Heart right ventricle (tissue), 16 donors: ENCODE measurements around the gene PGM5. TPM values are rescaled to one million over a fixed set of nuclear protein-coding genes. Genes with fewer than 3 reads are reported as not detected.

Experiments used
- ATAC-seq, 8 donors: fragments of 200-7000 bp; cut with Tn5 transposase; one replicate each; pipeline ENCODE4 v1.9.1; 2020; ENCODE audit warnings: mild to moderate bottlenecking in 8 of 8, moderate library complexity in 8 of 8, moderate number of reproducible peaks in 1 of 8
- DNase-seq, 2 donors: peaks; one replicate each; pipeline ENCODE4 v3.0.0-alpha.2; 2020
- H3K27ac ChIP-seq, 10 donors: fragments of 200-600 bp; sonication (generic) in 2 of 10; one replicate each; pipeline versions ENCODE4 v1.5.0 to v1.8.0; 2020 to 2022; ENCODE audit warnings: mild to moderate bottlenecking in 3 of 10
- H3K27me3 ChIP-seq, 7 donors: fragments of 200-600 bp; one replicate each; pipeline ENCODE4 v1.8.0; 2021 to 2022; ENCODE audit warnings: mild to moderate bottlenecking in 2 of 7
- H3K36me3 ChIP-seq, 9 donors: fragments of 200-600 bp; sonication (generic) in 1 of 9; one replicate each; pipeline versions ENCODE4 v1.5.0 to v1.8.0; 2020 to 2022; ENCODE audit warnings: mild to moderate bottlenecking in 2 of 9
- H3K4me1 ChIP-seq, 9 donors: fragments of 200-600 bp; sonication (generic) in 1 of 9; one replicate each; pipeline versions ENCODE4 v1.5.0 to v1.8.0; 2020 to 2022; ENCODE audit warnings: mild to moderate bottlenecking in 4 of 9
- H3K4me3 ChIP-seq, 10 donors: fragments of 200-600 bp; sonication (generic) in 2 of 10; one replicate each; pipeline versions ENCODE4 v1.5.0 to v1.8.0; 2020 to 2022; ENCODE audit warnings: mild to moderate bottlenecking in 7 of 10, moderate library complexity in 2 of 10
- H3K9me3 ChIP-seq, 11 donors: fragments of 200-600 bp in 10 of 11; sonication (generic) in 2 of 11; one replicate each; pipeline versions ENCODE4 v1.5.0 to v1.8.0; 2013 to 2022; ENCODE audit warnings: mild to moderate bottlenecking in 2 of 11, control low read depth in 1 of 11, moderate library complexity in 1 of 11
- CTCF ChIP-seq, 9 donors: fragments of 200-600 bp; sonication (generic) in 2 of 9; IDR thresholded peaks; one replicate each; pipeline versions ENCODE4 v1.5.0 to v1.8.0; 2021 to 2022; ENCODE audit warnings: antibody characterized with exemption in 9 of 9, mild to moderate bottlenecking in 5 of 9, moderate library complexity in 1 of 9
- WGBS, 2 donors: extraction: QIAGEN DNeasy Blood & Tissue Kit; methylation state at CpG; one replicate each; pipeline ENCODE4 v1.1.7; 2013; ENCODE audit warnings: inconsistent platforms in 1 of 2; 5-methylcytosine and 5-hydroxymethylcytosine counted together
- intact Hi-C, 10 donors: fragments of 100-400 bp; cut with DNase I; formaldehyde crosslinking; loops; one replicate each; pipeline versions ENCODE4 v1.11.1 to v1.14.2; 2022
- polyA plus RNA-seq, 2 donors: library from polyadenylated mRNA; stranded (reverse); fragments of 200-250 nt; gene quantifications; one replicate each; pipeline ENCODE4 v1.2.3, GENCODE V29; 2013
- total RNA-seq, 10 donors: library from RNA; stranded (reverse); fragmentation: NEBNext Ultra II Directional in 3 of 10; extraction: Animal tissue kit (Norgen Biotek cat#: 25700) in 3 of 10; gene quantifications; one replicate each; pipeline versions ENCODE4 v1.2.1 to v1.2.4, GENCODE V29; 2021 to 2023
- donor health status: Arrhythmogenic right ventricular cardiomyopathy.
- donor health status: ischemic (EF 13 %, LVEDD 7.1; RV severe dilation, severe dysfunction).
- donor health status: healthy with polysubstance abuse.
- donor health status: DM: no; HTN: yes; CAD: no.
- donor health status: DM: no; HTN: no; CAD: no.
- donor health status: ischemic (EF 25% LVEDD 6.9; RV normal size, moderate dysfunction).
- donor health status: ischemic (EF 25% LVEDD 5.7; RV mildly dilated, moderate dysfunction).
- donor health status: healthy.
- donor health status: DM: yes; HTN: yes; CAD: no.
- donor health status: Ischemic cardiomyopathy.
- donor health status: ischemic (EF 35%, LVEDD 5.7; RV mildly dilated, moderate dysfunction).
- donor health status: nonischemic (EF 11% LVEDD 7.7; RV severe dilation, severe dysfunction).
- donor health status: DM: yes; HTN: yes; CAD: no.
- donor health status: PGD.
- donor health status: ischemic (EF 29% LVEDD 5.4; RV normal size, mild dysfunction).
- donor health status: nonischemic (EF 23%, LVEDD 6.1; RV moderate dilation, normal function).

PGM5 gene
- total and polyA plus RNA-seq, 12 donors, result 26.8 to 245 (median 175) TPM

DNA sequence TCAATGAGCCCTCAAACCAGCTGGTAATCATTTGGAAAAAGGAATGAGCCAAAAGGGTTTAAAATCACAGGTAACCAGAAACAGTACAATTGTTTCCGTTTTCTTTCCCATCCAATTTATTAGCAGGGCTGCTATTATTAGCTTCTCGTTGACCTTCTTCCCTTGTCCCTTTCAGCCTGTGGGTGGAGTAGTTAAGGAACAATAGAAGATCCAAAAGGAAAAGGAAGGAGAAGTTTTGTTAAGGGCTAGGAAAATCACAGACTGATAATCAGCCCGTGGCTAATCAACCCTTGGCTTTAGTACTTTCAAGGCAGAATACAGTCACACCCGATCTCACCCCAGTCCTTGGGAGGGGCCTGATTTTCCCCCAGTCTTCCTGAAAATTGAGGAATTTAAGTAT is 145.9 kb downstream of the PGM5 start:
- Histone ChIP-seq H3K27me3 (no peaks in the 10 kb centered on the region), H3K4me3 (no peak overlapping the region), H3K36me3 (peaks cover 0 to 68% (median 6%) of the 10 kb centered on the region in 9 donors), H3K4me1 (peaks cover 11 to 86% (median 56%) of the 10 kb centered on the region in 9 donors), H3K9me3 (no peaks in the 10 kb centered on the region), H3K27ac (peak overlapping the region; percentile 30 to 89 (median 74))
- DNase-seq (no peak), ATAC-seq (peak in 6 of 8 donors; percentile 33 to 62 (median 40))
- peak in 1 of 9 donors; percentile 12 for TF ChIP-seq CTCF (IDR thresholded peaks at IDR 0.05)
- 23 to 30% methylated on average over 4 of the region's 4 CpGs for WGBS, 2 donors
- intact Hi-C loops, result loop anchor here in 4 of 10 donors (5.0 to 10.0 kb wide), 3 partner anchors 40 to 147 kb away; partner anchors contain the start of gene PGM5 (in 3 of the 4)

DNA sequence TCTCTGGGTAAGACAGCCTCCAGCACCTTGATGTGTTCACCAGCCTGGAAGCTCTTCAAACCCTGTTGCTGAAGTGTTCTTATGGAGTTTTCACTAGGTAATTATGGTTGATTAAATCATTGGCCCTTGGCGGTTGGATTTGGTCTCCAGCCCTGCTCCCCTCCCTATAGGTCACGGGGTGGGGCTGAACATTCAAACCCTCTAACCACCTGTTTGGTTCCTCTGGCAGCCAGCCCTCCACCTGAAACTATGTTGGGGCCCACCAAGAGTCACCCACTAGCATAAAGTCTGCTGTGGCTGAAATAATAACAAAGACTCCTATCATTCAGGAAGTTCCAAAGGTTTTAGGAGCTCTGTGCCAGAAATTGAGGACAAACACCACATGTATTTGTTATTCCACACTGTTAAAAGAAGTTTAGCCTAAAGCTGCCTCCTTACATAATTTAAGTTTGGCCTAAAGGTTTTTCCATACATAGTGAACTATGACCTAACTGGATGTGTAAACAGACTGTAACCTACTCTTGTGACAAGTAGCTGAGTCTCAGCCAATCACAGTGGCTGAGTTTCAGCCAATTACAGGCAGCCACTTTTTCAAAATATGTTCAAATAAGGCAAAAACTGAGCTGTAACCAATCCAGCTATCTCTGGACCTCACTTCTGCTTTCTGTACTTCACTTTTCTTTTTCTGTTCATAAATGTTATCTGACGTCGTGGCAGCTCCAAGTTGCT is 149.4 kb downstream of the PGM5 start:
- Histone ChIP-seq H3K4me1 (peaks cover 9 to 79% (median 49%) of the 10 kb centered on the region in 9 donors), H3K36me3 (peaks cover 0 to 52% (median 0%) of the 10 kb centered on the region in 9 donors), H3K27ac (peak overlapping the region in 9 of 10 donors; percentile 24 to 89 (median 61)), H3K27me3 (no peaks in the 10 kb centered on the region), H3K4me3 (no peak overlapping the region), H3K9me3 (no peaks in the 10 kb centered on the region)
- intact Hi-C loops, result loop anchor here in 6 of 10 donors (5.0 to 10.0 kb wide), 4 partner anchors 51 to 151 kb away; partner anchors contain the start of gene PGM5 (in 3 of the 6)
- no peak for DNase-seq
- WGBS, 2 donors, result 45 to 51% methylated on average over 4 of the region's 4 CpGs
- TF ChIP-seq CTCF (IDR thresholded peaks at IDR 0.05), result no peak
- peak in 5 of 8 donors; percentile 11 to 34 (median 26) for ATAC-seq

GRCh38 chr9:68506551-68506950 is 150.1 kb downstream of the PGM5 start:
- H3K4me1 ChIP-seq, result peaks cover 4 to 72% (median 42%) of the 10 kb centered on the region in 9 donors
- no peaks in the 10 kb centered on the region for H3K9me3 ChIP-seq
- no peak overlapping the region for H3K4me3 ChIP-seq
- H3K36me3 ChIP-seq, result peaks cover 0 to 45% (median 0%) of the 10 kb centered on the region in 9 donors
- WGBS, 2 donors, result 92% methylated on average over 1 of the region's 1 CpG
- ATAC-seq (no peak), DNase-seq (no peak)
- intact Hi-C loops, result loop anchor here in 6 of 10 donors (5.0 to 10.0 kb wide), 4 partner anchors 51 to 152 kb away; partner anchors contain the start of gene PGM5 (in 3 of the 6)
- H3K27ac ChIP-seq, result peak overlapping the region in 9 of 10 donors; percentile 24 to 89 (median 61)
- TF ChIP-seq CTCF (IDR thresholded peaks at IDR 0.05), result no peak
- no peaks in the 10 kb centered on the region for H3K27me3 ChIP-seq

DNA sequence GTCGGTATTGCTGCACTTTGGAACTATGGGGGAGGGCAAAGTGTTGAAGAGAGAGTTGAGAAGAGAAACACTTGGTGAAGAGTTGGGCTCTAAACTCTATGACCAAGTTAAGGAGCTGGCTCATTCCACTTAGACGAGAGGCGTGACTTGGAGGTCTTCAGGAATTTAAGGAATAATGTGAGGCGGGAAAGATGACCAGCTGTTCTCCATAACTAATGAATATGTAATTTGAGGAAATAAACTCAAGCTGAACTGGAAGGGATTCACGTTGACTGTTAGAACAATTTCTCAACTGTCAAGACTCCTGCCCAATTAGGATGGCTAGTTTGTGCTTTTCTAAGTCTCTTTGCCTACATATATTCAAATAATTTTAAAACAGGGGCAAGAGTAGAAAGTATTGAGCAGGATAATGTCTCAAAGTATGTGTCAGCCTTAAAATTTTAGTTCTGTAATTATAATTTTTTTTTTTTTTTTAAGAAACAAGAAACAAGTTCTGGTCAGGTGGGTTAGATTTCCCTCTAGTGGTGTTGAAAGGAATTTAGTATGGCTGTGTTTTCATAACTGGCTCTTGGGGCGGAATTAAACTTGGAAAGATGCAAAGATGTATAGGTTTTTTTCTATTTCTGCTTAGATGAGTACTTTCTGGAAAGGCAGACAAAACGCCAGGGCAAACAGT is 150.9 kb downstream of the PGM5 start:
- Histone ChIP-seq H3K36me3 (peaks cover 0 to 45% (median 0%) of the 10 kb centered on the region in 9 donors), H3K27me3 (no peaks in the 10 kb centered on the region), H3K9me3 (no peaks in the 10 kb centered on the region), H3K4me3 (no peak overlapping the region), H3K27ac (peak overlapping the region in 8 of 10 donors; percentile 24 to 89 (median 65)), H3K4me1 (peaks cover 4 to 67% (median 35%) of the 10 kb centered on the region in 9 donors)
- ATAC-seq, result peak in 6 of 8 donors; percentile 27 to 49 (median 34)
- WGBS, 2 donors, result 45 to 49% methylated on average over 7 of the region's 7 CpGs
- DNase-seq, result no peak
- intact Hi-C loops, result loop anchor here in 6 of 10 donors (5.0 to 10.0 kb wide), 4 partner anchors 50 to 152 kb away; partner anchors contain the start of gene PGM5 (in 3 of the 6)
- peak; percentile 62 to 81 (median 74) for TF ChIP-seq CTCF (IDR thresholded peaks at IDR 0.05)
